ENCODE data around the gene LILRB3.

DNA sequence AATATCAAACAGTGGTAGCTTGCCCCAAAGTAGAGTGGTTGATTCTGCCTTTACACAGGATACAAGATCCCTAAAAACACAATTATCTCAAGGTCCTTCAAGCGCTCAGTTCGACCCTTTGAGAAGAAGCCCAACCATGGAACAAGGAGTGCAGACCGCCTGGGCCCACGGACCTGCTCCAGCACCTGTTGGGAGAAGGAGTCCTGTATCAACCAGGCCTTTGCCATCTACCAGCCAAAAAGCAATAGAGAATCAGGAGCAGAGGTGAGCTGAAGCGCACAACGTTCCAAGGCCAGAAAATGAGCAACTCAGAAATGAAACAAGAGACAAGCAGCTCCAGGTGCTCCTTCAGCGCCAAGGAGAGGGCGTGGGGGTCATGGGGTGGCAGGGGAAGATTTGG, 6.3 kb upstream of the LILRB3 start:
- TF ChIP-seq, protein P1, sequence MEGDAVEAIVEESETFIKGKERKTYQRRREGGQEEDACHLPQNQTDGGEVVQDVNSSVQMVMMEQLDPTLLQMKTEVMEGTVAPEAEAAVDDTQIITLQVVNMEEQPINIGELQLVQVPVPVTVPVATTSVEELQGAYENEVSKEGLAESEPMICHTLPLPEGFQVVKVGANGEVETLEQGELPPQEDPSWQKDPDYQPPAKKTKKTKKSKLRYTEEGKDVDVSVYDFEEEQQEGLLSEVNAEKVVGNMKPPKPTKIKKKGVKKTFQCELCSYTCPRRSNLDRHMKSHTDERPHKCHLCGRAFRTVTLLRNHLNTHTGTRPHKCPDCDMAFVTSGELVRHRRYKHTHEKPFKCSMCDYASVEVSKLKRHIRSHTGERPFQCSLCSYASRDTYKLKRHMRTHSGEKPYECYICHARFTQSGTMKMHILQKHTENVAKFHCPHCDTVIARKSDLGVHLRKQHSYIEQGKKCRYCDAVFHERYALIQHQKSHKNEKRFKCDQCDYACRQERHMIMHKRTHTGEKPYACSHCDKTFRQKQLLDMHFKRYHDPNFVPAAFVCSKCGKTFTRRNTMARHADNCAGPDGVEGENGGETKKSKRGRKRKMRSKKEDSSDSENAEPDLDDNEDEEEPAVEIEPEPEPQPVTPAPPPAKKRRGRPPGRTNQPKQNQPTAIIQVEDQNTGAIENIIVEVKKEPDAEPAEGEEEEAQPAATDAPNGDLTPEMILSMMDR (IDR thresholded peaks at IDR 0.05): no peak
- no peak for TF ChIP-seq POLR2A (IDR thresholded peaks at IDR 0.05)
